DOHH2 (cell line): ENCODE data around the gene PRDM16.

Experiments
- H3F3A ChIP-seq: fragments of 200-600 bp; sonication (generic), shearing (Covaris generic); 2 replicates; pipeline ENCODE4 v1.6.0; 2016; ENCODE audit warnings: antibody characterized with exemption, mild to moderate bottlenecking; ENCODE audit not compliant: control insufficient read depth, insufficient read depth
- H3K27ac ChIP-seq: fragments of 200-600 bp; sonication (generic); 2 replicates; pipeline ENCODE4 v1.5.1; 2014; ENCODE audit warnings: low read depth, mild to moderate bottlenecking, low read length, moderate library complexity
- H3K27me3 ChIP-seq: fragments of 200-600 bp; sonication (generic); 2 replicates; pipeline ENCODE4 v1.6.1; 2014; ENCODE audit warnings: mild to moderate bottlenecking, low read length, mixed read lengths; ENCODE audit not compliant: control insufficient read depth
- H3K36me3 ChIP-seq: fragments of 200-600 bp; sonication (generic); 2 replicates; pipeline ENCODE4 v1.6.1; 2014; ENCODE audit warnings: mild to moderate bottlenecking, low read length, moderate library complexity, mixed read lengths; ENCODE audit not compliant: control insufficient read depth
- H3K4me1 ChIP-seq: fragments of 200-600 bp; sonication (generic); 2 replicates; pipeline ENCODE4 v1.6.1; 2014; ENCODE audit warnings: mild to moderate bottlenecking, low read length, mixed read lengths; ENCODE audit not compliant: control insufficient read depth
- H3K4me2 ChIP-seq: fragments of 200-600 bp; sonication (generic); 2 replicates; pipeline ENCODE4 v1.6.0; 2014; ENCODE audit warnings: mild to moderate bottlenecking, low read length, moderate library complexity
- H3K4me3 ChIP-seq: fragments of 200-600 bp; sonication (generic); 2 replicates; pipeline ENCODE4 v1.5.1; 2014; ENCODE audit warnings: mild to moderate bottlenecking, low read length, mixed read lengths
- H3K79me2 ChIP-seq: fragments of 200-600 bp; sonication (generic); 2 replicates; pipeline ENCODE4 v1.6.1; 2014; ENCODE audit warnings: mild to moderate bottlenecking, low read length, mixed read lengths; ENCODE audit not compliant: control insufficient read depth
- H3K9me2 ChIP-seq: fragments of 200-600 bp; sonication (generic); replicated peaks from 2 replicates; pipeline ENCODE4 v1.6.1; 2014; ENCODE audit warnings: mild to moderate bottlenecking, low read length, mixed read lengths; ENCODE audit not compliant: control insufficient read depth
- H3K9me3 ChIP-seq: fragments of 200-600 bp; sonication (generic); 2 replicates; pipeline ENCODE4 v1.6.1; 2014; ENCODE audit warnings: antibody characterized with exemption, low read length, mixed read lengths; ENCODE audit not compliant: control insufficient read depth, insufficient read depth
- H4K20me1 ChIP-seq: fragments of 200-600 bp; sonication (generic); 2 replicates; pipeline ENCODE4 v1.6.0; 2014; ENCODE audit warnings: low read depth, mild to moderate bottlenecking, antibody characterized with exemption, low read length, moderate library complexity; ENCODE audit not compliant: control insufficient read depth, insufficient read depth
- EZH2phosphoT487 ChIP-seq: fragments of 200-600 bp; sonication (generic); IDR thresholded peaks from 2 replicates; pipeline ENCODE4 v1.6.1; 2017; ENCODE audit warnings: borderline replicate concordance, mild to moderate bottlenecking, antibody characterized with exemption, low read length, moderate library complexity, mixed read lengths
- TF ChIP-seq, protein P1 (sequence below): fragments of 200-600 bp; sonication (generic); IDR thresholded peaks from one replicate; pipeline ENCODE4 v1.5.1; 2014; ENCODE audit warnings: antibody characterized with exemption, mild to moderate bottlenecking, low read depth, low read length; ENCODE audit not compliant: poor library complexity, severe bottlenecking

Gene PRDM16

DNA sequence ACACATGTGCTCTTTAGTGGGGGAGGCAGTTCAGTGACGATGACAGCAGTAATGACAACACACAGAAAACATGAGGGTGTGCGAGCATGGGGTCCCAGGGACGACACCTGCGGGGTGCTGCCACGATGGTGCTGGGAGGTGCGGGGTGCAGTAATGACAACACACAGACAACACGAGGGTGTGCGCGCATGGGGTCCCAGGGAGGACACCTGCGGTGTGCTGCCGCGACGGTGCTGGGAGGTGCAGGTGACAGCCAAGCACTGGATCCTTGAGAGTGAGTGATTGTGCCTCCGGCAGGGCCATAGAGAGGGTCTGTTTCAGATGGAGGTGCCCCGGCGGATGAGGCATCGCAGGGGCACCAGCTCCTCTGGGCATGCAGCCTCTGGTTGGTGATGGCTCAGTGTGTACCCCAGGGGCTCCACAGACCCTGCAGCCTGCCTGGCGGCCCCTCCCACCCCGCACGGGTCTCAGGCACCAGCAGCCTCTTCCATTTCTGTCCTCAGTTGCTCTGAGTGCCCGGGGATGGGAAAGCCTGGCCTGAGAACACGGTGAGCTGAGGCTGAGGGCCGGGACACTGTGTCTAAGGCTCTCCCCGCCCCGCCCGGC lies 193.8 kb downstream of the PRDM16 start:
- Histone ChIP-seq H3K27me3 (no peaks in the 10 kb centered on the region), H3K4me2 (no peak overlapping the region)

GRCh38 chr1:3263790-3264189 lies 194.8 kb downstream of the PRDM16 start:
- H3F3A ChIP-seq, result no peaks in the 10 kb centered on the region
- TF ChIP-seq, protein P1, sequence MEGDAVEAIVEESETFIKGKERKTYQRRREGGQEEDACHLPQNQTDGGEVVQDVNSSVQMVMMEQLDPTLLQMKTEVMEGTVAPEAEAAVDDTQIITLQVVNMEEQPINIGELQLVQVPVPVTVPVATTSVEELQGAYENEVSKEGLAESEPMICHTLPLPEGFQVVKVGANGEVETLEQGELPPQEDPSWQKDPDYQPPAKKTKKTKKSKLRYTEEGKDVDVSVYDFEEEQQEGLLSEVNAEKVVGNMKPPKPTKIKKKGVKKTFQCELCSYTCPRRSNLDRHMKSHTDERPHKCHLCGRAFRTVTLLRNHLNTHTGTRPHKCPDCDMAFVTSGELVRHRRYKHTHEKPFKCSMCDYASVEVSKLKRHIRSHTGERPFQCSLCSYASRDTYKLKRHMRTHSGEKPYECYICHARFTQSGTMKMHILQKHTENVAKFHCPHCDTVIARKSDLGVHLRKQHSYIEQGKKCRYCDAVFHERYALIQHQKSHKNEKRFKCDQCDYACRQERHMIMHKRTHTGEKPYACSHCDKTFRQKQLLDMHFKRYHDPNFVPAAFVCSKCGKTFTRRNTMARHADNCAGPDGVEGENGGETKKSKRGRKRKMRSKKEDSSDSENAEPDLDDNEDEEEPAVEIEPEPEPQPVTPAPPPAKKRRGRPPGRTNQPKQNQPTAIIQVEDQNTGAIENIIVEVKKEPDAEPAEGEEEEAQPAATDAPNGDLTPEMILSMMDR, result no peak
- TF ChIP-seq EZH2phosphoT487, result no peak
- H3K79me2 ChIP-seq, result no peaks in the 10 kb centered on the region
- no peaks in the 10 kb centered on the region for H3K36me3 ChIP-seq
- H3K4me1 ChIP-seq, result no peaks in the 10 kb centered on the region
- H3K9me3 ChIP-seq, result no peaks in the 10 kb centered on the region
- H3K4me2 ChIP-seq, result no peak overlapping the region
- H3K4me3 ChIP-seq, result no peak overlapping the region
- no peaks in the 10 kb centered on the region for H3K27me3 ChIP-seq
- H4K20me1 ChIP-seq, result no peaks in the 10 kb centered on the region
- no peak overlapping the region for H3K27ac ChIP-seq
- no peaks in the 10 kb centered on the region for H3K9me2 ChIP-seq

More for the DNA sequence above, 193.8 kb downstream of the PRDM16 start:
- no peak overlapping the region for H3K27ac ChIP-seq
- no peak overlapping the region for H3K4me3 ChIP-seq
- H3F3A ChIP-seq, result no peaks in the 10 kb centered on the region
- no peaks in the 10 kb centered on the region for H3K9me3 ChIP-seq
- H3K79me2 ChIP-seq, result no peaks in the 10 kb centered on the region
- TF ChIP-seq, protein P1, result no peak
- no peak for TF ChIP-seq EZH2phosphoT487
- no peaks in the 10 kb centered on the region for H3K9me2 ChIP-seq
- no peaks in the 10 kb centered on the region for H4K20me1 ChIP-seq
- H3K36me3 ChIP-seq, result no peaks in the 10 kb centered on the region
- no peaks in the 10 kb centered on the region for H3K4me1 ChIP-seq

DNA sequence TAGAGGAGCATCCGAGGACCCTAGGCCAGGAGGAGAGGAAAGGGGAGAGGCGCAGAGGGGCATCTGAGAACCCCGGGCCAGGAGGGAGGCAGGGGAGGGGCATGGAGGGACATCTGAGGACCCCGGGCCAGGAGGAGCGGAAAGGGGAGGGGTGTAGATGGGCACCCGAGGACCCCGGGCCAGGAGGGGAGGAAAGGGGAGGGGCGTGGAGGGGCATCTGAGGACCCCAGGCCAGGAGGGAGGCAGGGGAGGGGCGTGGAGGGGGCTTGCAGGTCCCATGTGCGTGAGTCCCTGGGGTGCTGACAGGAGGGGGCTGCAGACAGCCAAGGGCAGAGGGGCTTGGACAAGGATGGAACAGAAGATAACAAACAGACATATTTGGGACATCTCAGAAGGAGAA lies 195.5 kb downstream of the PRDM16 start:
- Histone ChIP-seq H3K4me2 (no peak overlapping the region), H3F3A (no peaks in the 10 kb centered on the region), H3K79me2 (no peaks in the 10 kb centered on the region), H3K9me2 (no peaks in the 10 kb centered on the region), H3K4me1 (no peaks in the 10 kb centered on the region), H4K20me1 (no peaks in the 10 kb centered on the region), H3K4me3 (no peak overlapping the region), H3K9me3 (no peaks in the 10 kb centered on the region), H3K36me3 (no peaks in the 10 kb centered on the region), H3K27me3 (no peaks in the 10 kb centered on the region), H3K27ac (no peak overlapping the region)
- TF ChIP-seq, protein P1, result no peak
- no peak for TF ChIP-seq EZH2phosphoT487
